WERI-Rb-1 (cell line): Measurements from ENCODE around the gene P4HTM.

Source experiments
- DNase-seq: peaks from one replicate; pipeline ENCODE4 v3.0.0-alpha.2; 2020
- H3K27ac ChIP-seq: fragments of 250-450 bp; sonication (Bioruptor Pico); 2 replicates; pipeline ENCODE4 v1.5.1; 2020; ENCODE audit warnings: mild to moderate bottlenecking, moderate library complexity
- H3K27me3 ChIP-seq: fragments of 250-450 bp; sonication (Bioruptor Pico); 2 replicates; pipeline ENCODE4 v1.5.1; 2021; ENCODE audit warnings: mild to moderate bottlenecking, low read depth, moderate library complexity; ENCODE audit not compliant: insufficient read depth, severe bottlenecking
- H3K36me3 ChIP-seq: fragments of 250-450 bp; sonication (Bioruptor Pico); 2 replicates; pipeline ENCODE4 v1.5.1; 2020; ENCODE audit warnings: mild to moderate bottlenecking, moderate library complexity
- H3K4me3 ChIP-seq: 2 replicates; pipeline ENCODE4 v1.5.1; 2011; ENCODE audit warnings: low read depth, mild to moderate bottlenecking, control low read depth, low read length
- H3K9me3 ChIP-seq: fragments of 250-450 bp; sonication (Bioruptor Pico); 2 replicates; pipeline ENCODE4 v1.5.1; 2021; ENCODE audit warnings: mild to moderate bottlenecking, moderate library complexity; ENCODE audit not compliant: severe bottlenecking
- TF ChIP-seq, protein P1 (sequence below): IDR thresholded peaks from 2 replicates; pipeline ENCODE4 v1.5.1; 2011; ENCODE audit warnings: low read depth, mild to moderate bottlenecking, control low read depth, inconsistent platforms, low read length

The P4HTM gene

DNA sequence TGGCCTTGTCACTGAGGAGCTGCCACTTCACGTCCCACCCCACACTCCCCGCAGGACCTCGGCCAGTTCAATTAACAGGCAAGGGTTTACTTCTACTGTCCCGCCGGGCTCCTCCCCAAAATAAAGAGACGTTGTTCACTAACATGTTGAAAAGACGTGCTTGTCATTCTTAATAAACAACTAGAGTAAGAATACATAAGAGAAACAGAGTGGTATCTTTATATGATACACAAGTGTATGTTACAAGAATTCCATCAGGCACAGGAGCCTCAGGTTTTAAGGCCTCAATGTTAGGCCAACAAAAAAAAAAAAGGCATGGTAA lies 39.5 kb downstream of the P4HTM start:
- TF ChIP-seq, protein P1, sequence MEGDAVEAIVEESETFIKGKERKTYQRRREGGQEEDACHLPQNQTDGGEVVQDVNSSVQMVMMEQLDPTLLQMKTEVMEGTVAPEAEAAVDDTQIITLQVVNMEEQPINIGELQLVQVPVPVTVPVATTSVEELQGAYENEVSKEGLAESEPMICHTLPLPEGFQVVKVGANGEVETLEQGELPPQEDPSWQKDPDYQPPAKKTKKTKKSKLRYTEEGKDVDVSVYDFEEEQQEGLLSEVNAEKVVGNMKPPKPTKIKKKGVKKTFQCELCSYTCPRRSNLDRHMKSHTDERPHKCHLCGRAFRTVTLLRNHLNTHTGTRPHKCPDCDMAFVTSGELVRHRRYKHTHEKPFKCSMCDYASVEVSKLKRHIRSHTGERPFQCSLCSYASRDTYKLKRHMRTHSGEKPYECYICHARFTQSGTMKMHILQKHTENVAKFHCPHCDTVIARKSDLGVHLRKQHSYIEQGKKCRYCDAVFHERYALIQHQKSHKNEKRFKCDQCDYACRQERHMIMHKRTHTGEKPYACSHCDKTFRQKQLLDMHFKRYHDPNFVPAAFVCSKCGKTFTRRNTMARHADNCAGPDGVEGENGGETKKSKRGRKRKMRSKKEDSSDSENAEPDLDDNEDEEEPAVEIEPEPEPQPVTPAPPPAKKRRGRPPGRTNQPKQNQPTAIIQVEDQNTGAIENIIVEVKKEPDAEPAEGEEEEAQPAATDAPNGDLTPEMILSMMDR = no peak
- H3K27ac ChIP-seq = peak overlapping the region; percentile 80
- no peaks in the 10 kb centered on the region for H3K9me3 ChIP-seq
- H3K36me3 ChIP-seq = peaks cover 81% of the 10 kb centered on the region
- no peaks in the 10 kb centered on the region for H3K27me3 ChIP-seq
- peak overlapping the region; percentile 62; the same call in 1 of the 2 replicates for H3K4me3 ChIP-seq
- DNase-seq = no peak

DNA sequence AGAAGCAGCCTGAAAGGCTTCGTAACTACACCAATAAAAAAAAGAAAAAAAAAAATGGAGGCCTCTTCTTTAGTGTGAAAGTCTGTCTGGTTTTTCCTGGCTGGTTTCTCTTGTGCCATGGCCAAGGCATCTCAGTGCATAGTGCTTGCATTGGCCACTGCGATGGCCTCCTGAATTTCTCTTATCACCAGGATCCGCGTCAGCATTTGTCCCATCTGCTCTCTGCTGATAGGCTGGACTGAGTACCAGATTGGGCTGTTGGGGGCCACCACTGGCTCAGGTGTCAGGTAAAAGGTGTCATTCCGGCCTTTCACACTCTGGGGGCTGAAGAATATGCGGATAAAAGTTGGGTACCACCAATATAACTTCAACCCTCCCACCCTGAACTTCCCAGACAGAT lies 40.3 kb downstream of the P4HTM start:
- Histone ChIP-seq H3K9me3 (no peaks in the 10 kb centered on the region), H3K36me3 (peaks cover 81% of the 10 kb centered on the region), H3K4me3 (no peak overlapping the region), H3K27ac (no peak overlapping the region), H3K27me3 (no peaks in the 10 kb centered on the region)
- no peak for DNase-seq
- TF ChIP-seq, protein P1 = no peak

DNA sequence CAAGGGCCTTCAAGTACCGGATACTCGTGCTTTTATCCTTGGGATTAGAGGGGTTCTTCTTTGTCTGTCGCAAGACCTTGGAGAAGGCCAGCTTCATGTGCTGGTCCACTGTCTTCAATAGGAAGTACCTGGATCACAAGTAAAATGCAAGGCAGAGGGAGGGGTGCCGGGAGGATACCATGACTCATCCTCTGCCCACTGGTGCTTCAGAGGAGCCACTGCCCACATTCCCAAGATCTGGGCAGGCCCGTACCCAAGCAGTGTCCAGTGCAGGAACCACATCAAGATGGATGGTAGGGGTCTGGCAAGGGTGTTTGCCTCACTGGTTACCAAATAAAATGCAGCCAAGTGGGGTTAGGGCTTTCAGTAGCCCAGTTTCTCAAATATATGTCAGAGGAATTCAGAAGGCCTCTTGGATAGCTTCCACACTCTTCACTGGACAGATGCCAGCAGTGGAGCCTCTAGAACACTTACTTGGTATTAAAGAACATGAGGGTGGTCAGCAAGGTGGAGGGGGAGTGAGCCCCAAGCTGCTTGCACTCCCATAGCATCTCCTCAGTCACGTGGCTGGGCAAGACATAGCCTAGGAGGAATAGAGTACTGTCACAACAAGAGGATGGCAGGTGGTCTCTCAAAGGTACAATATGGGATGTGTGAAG lies 42.7 kb downstream of the P4HTM start:
- peaks cover 73% of the 10 kb centered on the region for H3K36me3 ChIP-seq
- H3K27me3 ChIP-seq = no peaks in the 10 kb centered on the region
- no peak for DNase-seq
- TF ChIP-seq, protein P1 = no peak
- no peak overlapping the region for H3K4me3 ChIP-seq
- no peak overlapping the region for H3K27ac ChIP-seq
- H3K9me3 ChIP-seq = no peaks in the 10 kb centered on the region

DNA sequence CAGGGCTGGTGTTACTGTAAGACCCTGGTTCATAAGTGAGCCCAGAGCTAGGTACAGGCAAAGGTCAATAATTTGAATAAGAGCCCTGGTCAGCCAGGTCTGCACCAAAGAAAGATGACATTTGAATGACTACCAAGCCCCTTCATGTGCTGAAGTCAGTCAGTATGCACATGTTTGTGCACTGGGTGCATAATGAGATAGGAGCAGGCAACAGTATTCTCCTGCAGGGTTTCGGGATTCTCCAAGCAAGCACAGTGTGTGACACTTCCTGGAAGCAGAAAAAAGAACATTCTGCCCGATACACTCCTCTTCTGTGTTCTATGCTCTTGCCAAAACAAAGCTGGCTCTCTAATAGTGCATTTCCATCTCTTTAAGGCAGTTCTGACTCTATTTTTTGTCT lies 44.6 kb downstream of the P4HTM start:
- Histone ChIP-seq H3K27ac (no peak overlapping the region), H3K36me3 (peaks cover 77% of the 10 kb centered on the region), H3K4me3 (no peak overlapping the region), H3K27me3 (no peaks in the 10 kb centered on the region), H3K9me3 (no peaks in the 10 kb centered on the region)
- TF ChIP-seq, protein P1 = no peak
- DNase-seq = no peak

DNA sequence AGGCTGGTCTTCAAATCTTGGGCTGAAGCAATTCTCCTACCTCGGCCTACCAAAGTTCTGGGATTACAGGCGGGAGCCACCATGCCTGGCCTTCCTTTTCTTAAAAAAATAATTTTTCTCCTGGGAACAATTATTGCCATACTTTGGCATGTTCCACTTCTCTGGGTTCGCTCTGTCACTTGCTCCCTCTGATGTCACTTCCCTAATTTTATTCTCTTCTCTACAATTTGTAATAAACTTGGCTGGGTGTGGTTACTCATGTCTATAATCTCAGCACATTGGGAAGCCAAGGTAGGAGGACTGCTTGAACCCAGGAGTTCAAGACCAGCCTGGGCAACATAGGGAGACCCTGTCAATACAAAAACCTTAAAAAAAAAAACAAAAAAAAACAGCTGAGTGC lies 45.2 kb downstream of the P4HTM start:
- peaks cover 78% of the 10 kb centered on the region for H3K36me3 ChIP-seq

More for the DNA sequence above, 45.2 kb downstream of the P4HTM start:
- Histone ChIP-seq H3K9me3 (no peaks in the 10 kb centered on the region), H3K4me3 (no peak overlapping the region), H3K27me3 (no peaks in the 10 kb centered on the region), H3K27ac (no peak overlapping the region)
- TF ChIP-seq, protein P1 = no peak
- no peak for DNase-seq
